GM21423 (cell line): ENCODE measurements around the gene OSTF1.
A peak's percentile ranks its signal among the peaks of the same experiment; 100 is the strongest.

Experiments
- ATAC-seq: cut with Tn5 transposase; IDR thresholded peaks from one replicate; pipeline ENCODE4 v1.9.1; 2021; ENCODE audit warnings: mild to moderate bottlenecking, moderate library complexity; ENCODE audit not compliant: unreplicated experiment

Gene OSTF1

GRCh38 chr9:75161116-75161857 lies 73.0 kb downstream of the OSTF1 start:
- no peak for ATAC-seq

DNA sequence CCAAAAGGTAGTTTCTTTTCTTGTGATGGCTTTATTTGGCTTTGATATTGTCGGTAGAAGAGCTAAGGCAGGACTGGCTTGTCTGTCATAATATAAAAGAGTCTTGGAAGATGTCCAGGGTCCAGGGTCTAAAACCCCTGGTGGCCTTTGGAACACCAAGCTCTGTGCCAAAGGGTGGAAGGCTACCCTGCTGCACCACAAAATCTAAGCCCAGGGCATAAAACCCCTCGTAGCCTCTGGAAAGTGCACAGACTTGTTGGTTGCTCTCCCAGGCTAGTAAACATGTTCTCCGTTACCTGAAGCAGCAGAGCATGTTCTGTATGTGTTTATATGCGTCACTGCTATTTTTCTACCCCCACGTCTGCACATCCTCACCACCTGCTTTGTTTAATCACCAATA lies 75.5 kb downstream of the OSTF1 start:
- ATAC-seq, result no peak

DNA sequence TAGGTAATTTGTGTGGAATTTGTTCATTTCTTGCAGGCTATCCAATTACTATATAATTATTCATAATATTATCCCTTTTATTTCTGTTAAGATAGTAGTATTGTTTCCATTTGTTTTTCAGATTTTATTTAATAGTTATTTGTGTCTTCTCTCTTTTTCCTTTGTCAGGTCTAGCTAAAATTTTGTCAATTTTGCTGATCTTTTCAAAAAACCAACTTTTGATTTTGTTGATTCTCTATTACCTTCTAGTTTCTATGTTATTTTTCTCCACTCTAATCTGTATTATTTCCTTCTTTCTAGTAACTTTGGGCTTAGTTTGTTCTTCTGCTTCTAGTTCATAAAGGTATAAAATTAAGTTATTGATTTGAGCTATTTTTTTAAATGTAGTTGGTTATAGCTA lies 76.3 kb downstream of the OSTF1 start:
- no peak for ATAC-seq

- ATAC-seq, result no peak
These were observed 79.0 kb downstream of the OSTF1 start for GRCh38 chr9:75167281-75167680.

GRCh38 chr9:75168270-75169178 lies 80.2 kb downstream of the OSTF1 start:
- ATAC-seq, result no peak

DNA sequence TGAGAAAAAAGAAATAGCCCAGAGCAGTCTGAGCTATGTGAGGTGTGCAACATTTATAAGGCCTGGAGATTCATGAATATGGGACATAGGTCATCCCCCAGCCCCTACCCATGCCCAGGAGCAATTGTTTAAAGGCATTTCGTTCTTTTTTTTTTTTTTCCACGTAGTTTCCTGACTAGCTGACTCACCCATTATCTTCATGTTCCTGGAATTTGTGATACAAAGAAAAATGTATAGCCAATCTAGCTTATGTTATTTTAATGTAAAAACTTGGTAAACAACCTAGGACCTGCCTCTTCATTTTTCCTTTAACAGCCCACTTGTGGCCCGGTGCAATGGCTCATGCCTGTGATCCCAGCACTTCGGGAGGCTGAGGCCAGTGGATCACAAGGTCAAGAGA lies 81.3 kb downstream of the OSTF1 start:
- ATAC-seq, result no peak

GRCh38 chr9:75170898-75171360 lies 82.6 kb downstream of the OSTF1 start:
- ATAC-seq, result no peak

DNA sequence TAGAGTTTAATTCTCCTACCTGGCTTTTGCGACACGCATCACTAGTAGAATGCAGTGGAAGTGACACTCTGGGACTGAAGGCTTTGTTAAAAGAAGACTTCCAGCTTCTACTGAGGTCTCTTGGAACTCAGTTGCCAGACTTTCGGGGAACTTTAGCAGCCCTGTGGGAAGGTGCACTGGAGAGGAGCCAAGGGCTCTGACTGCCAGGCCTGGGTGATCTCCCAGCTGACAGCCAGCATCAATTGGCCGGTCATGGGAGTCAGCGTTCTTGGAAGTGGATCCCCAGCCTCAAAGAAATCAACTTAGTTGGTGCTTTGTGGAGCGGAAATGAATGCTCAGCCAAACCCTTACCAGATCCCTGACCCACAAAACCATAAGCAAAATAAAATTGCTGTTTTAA lies 87.1 kb downstream of the OSTF1 start:
- ATAC-seq, result no peak

- ATAC-seq, result no peak
These were observed 87.7 kb downstream of the OSTF1 start for GRCh38 chr9:75176037-75176436.

DNA sequence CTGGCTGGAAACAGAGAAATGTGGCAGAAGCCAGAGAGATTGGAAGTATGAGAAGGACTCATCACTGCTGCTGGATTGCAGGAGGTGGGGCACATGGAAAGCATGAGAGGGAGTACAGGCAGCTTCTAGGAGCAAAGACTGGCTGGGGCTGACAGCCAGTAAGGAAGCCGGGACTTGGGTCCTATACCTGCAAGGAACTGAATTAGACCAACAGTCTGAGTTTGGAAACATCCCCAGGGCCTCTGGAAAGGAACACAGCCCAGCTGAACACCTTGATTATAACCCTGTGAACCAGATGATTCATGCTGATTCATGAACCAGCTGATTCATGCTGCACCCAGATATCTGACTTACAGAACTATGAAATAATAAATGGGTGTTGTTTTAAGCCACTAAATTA lies 93.4 kb downstream of the OSTF1 start:
- no peak for ATAC-seq

DNA sequence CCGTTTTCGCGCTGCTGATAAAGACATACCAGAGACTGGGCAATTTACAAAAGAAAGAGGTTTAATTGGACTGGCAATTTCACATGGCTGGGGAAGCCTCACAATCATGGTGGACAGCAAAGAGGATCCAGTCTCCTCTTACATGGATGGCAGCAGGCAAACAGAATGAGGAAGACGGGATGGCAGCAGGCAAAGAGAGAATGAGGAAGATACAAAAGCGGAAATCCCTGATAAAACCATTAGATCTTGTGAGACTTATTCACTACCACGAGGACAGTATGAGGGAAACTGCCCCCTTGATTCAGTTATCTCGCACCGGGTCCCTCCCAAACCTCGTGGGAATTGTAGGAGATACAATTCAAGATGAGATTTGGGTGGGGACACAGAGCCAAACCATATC lies 95.0 kb downstream of the OSTF1 start:
- no peak for ATAC-seq

DNA sequence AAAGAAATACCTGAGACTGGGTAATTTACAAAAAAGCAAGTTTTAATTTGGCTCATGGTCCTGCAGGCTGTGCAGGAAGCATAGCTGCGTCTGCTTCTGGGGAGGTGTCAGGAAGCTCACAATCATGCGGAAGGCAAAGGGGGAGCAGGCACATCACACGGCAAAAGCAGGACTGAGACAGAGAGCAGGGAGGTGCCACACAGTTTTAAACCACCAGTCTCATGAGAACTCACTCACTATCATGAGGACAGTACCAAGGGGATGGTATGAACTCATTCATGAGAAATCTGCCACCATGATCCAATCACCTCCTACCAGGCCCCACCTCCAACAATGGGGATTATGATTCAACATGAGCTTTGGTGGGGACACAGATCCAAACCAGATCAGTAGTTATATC lies 96.2 kb downstream of the OSTF1 start:
- ATAC-seq, result no peak

DNA sequence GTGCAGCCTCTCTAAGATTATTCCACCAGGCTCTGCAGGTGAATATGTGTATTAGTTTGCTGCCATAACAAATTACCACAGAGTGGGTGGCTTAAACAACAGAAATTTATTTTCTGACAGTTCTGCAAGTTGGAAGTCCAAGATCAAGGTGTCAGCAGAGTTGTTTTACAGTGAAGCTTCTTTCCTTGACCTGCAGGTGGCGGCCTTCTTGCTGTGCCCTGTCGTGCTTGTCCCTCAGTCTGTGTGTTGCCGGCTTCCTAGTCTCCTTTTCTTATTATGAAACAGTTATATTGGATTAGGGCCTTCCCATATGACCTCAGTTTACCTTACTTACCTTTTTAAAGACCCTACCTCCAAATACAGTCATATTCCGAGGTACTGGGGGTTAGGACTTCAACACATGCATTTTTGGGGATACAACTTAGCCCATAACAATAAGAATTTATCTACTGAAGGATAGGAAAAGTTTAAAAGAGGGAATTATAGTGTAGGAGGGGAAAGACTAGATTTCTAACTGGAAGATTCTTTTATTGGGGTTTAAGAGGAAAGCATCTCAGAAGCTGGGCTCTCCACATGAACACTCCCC lies 97.4 kb downstream of the OSTF1 start:
- ATAC-seq, result peak; percentile 80

GRCh38 chr9:75186767-75187380 lies 98.6 kb downstream of the OSTF1 start:
- no peak for ATAC-seq

DNA sequence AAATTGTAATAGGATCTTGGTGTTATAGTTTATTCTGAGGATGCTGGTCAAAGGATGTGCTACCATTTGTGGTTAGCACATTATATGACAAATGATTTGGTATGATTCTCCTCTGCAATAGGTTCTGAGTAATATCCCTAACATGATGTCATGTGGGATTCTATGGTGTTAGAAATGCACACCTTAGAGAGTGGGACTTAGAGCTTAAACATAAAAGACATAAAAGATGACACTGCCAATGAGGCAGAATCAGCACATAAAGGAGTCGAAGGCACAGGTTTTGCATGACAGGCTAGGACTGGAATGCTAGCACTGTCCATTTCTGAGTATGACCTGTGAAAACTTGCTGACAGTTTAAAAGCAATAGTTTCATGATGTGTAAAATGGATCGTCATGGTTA lies 100.4 kb downstream of the OSTF1 start:
- no peak for ATAC-seq

DNA sequence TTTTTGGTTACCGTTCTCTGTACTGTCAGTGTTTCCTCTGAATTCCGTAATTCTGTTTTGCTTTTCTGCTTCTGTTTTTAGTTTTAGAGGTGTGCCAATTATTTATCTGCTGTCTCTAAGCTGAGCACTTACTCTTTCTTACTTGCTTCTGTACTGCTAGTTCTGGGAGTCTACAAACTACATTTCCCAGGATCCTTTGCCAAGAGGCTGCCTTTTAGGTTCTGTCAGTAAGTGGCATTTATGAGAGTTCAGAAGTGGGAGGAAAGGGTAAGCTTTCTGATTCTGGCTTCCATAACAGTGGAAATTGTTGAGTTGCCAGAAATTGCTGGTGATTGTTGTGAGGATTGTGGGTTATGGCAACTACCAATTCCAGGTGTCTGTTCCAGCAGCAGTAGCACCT lies 102.4 kb downstream of the OSTF1 start:
- ATAC-seq, result no peak
